Caco-2 (cell line): ENCODE measurements around the gene OR7D2. TPM values are rescaled to one million over a fixed set of nuclear protein-coding genes. Genes with fewer than 3 reads are reported as not detected.

ENCODE experiments used
- BruUV-seq: library from RNA; stranded (reverse); fragments of 400-500 nt; replicated peaks from 2 replicates; lab custom pipeline; 2021; lab: Mats Ljungman, UMichigan
- CTCF ChIA-PET: fragments of 300-600 bp; sonication (Branson Sonifier 250); formaldehyde crosslinking; loops from one replicate; lab custom pipeline; 2022; ENCODE audit warnings: antibody characterized with exemption; lab: Charles Lee
- POLR2A ChIA-PET: fragments of 300-600 bp; sonication (Branson Sonifier 250); formaldehyde crosslinking; loops from one replicate; lab custom pipeline; 2022; ENCODE audit warnings: antibody characterized with exemption; lab: Charles Lee
- DNase-seq, 2 experiments: peaks; one replicate each; pipeline versions ENCODE4 v3.0.0 to v3.0.0-alpha.2; 2020 to 2022
- H3K27me3 ChIP-seq: replicated peaks from 2 replicates; pipeline ENCODE4 v1.6.0; 2011; ENCODE audit warnings: low read length; ENCODE audit not compliant: control insufficient read depth, insufficient read depth
- H3K36me3 ChIP-seq: 2 replicates; pipeline ENCODE4 v1.5.1; 2011; ENCODE audit warnings: low read length; ENCODE audit not compliant: control insufficient read depth, insufficient read depth
- H3K4me1 ChIP-seq: fragments of 250-450 bp; sonication (Bioruptor Pico); 2 replicates; pipeline ENCODE4 v1.5.1; 2020; ENCODE audit warnings: mild to moderate bottlenecking
- H3K4me3 ChIP-seq: 2 replicates; pipeline ENCODE4 v1.5.1; 2011; ENCODE audit warnings: low read depth, mild to moderate bottlenecking, control low read depth, low read length
- H3K9me3 ChIP-seq: fragments of 250-450 bp; sonication (Bioruptor Pico); 2 replicates; pipeline ENCODE4 v1.5.1; 2020; ENCODE audit warnings: mild to moderate bottlenecking, moderate library complexity
- H3K27ac Mint-ChIP-seq: one replicate; pipeline ENCODE4 v1.8.0; 2022; ENCODE audit warnings: mixed read lengths; ENCODE audit not compliant: unreplicated experiment
- H3K27me3 Mint-ChIP-seq: one replicate; pipeline ENCODE4 v1.8.0; 2022; ENCODE audit warnings: mixed read lengths; ENCODE audit not compliant: insufficient read depth, unreplicated experiment
- H3K36me3 Mint-ChIP-seq: one replicate; pipeline ENCODE4 v1.8.0; 2022; ENCODE audit warnings: mild to moderate bottlenecking, mixed read lengths; ENCODE audit not compliant: insufficient read depth, unreplicated experiment
- H3K4me1 Mint-ChIP-seq: one replicate; pipeline ENCODE4 v1.8.0; 2022; ENCODE audit warnings: low read depth, mixed read lengths; ENCODE audit not compliant: unreplicated experiment
- H3K4me3 Mint-ChIP-seq: one replicate; pipeline ENCODE4 v1.8.0; 2022; ENCODE audit warnings: mild to moderate bottlenecking, moderate library complexity, mixed read lengths; ENCODE audit not compliant: unreplicated experiment
- H3K9me3 Mint-ChIP-seq: one replicate; pipeline ENCODE4 v1.8.0; 2022; ENCODE audit warnings: mixed read lengths; ENCODE audit not compliant: unreplicated experiment
- CTCF ChIP-seq, 2 experiments: fragments of 200-600 bp in 1 of 2; IDR thresholded peaks; 1 replicate in 1 of 2; 2 replicates in 1 of 2; pipeline versions ENCODE4 v1.5.1 to v1.8.0; 2011 to 2022; ENCODE audit warnings: antibody characterized with exemption in 1 of 2, control low read depth in 1 of 2, inconsistent platforms in 1 of 2, low read depth in 1 of 2, low read length in 1 of 2, mild to moderate bottlenecking in 1 of 2, moderate library complexity in 1 of 2; ENCODE audit not compliant: insufficient read depth in 1 of 2, severe bottlenecking in 1 of 2, unreplicated experiment in 1 of 2
- intact Hi-C: fragments of 100-400 bp; cut with micrococcal nuclease; formaldehyde crosslinking; loops from one replicate; pipeline ENCODE4 v1.10.0; 2022; ENCODE audit not compliant: unreplicated experiment
- total RNA-seq: library from RNA; stranded (reverse); gene quantifications from 2 replicates; pipeline ENCODE4 v1.2.3, GENCODE V29; 2022

The OR7D2 gene
- total RNA-seq, 1 experiment from 2014 or later, result not detected

GRCh38 chr19:9146882-9147281 lies 31.9 kb upstream of the OR7D2 start:
- CTCF ChIA-PET, result no interaction called here
- Mint-ChIP-seq H3K9me3 (peaks cover 54% of the 10 kb centered on the region), H3K4me3 (no peak overlapping the region), H3K4me1 (no peaks in the 10 kb centered on the region), H3K27ac (no peak overlapping the region), H3K36me3 (peaks cover 78% of the 10 kb centered on the region), H3K27me3 (no peaks in the 10 kb centered on the region)
- POLR2A ChIA-PET, result no interaction called here
- H3K4me1 ChIP-seq, result no peaks in the 10 kb centered on the region
- H3K27me3 ChIP-seq, result no peaks in the 10 kb centered on the region
- DNase-seq, result no peak
- no peak overlapping the region for H3K4me3 ChIP-seq
- BruUV-seq, result no TSS peak
- H3K9me3 ChIP-seq, result peaks cover 45% of the 10 kb centered on the region
- intact Hi-C loops, result no loop called here
- peaks cover 1% of the 10 kb centered on the region for H3K36me3 ChIP-seq
- no peak for TF ChIP-seq CTCF (IDR thresholded peaks at IDR 0.05; ENCODE audit: insufficient read depth in 1 of 2, low read depth in 1 of 2, low read length in 1 of 2, severe bottlenecking in 1 of 2, unreplicated experiment in 1 of 2)

- Mint-ChIP-seq H3K4me1 (no peaks in the 10 kb centered on the region), H3K4me3 (no peak overlapping the region), H3K36me3 (peaks cover 75% of the 10 kb centered on the region), H3K27me3 (no peaks in the 10 kb centered on the region), H3K27ac (no peak overlapping the region), H3K9me3 (peaks cover 59% of the 10 kb centered on the region)
- ChIA-PET POLR2A (no interaction called here), CTCF (no interaction called here)
- Histone ChIP-seq H3K36me3 (peaks cover 1% of the 10 kb centered on the region), H3K27me3 (no peaks in the 10 kb centered on the region), H3K9me3 (peaks cover 53% of the 10 kb centered on the region), H3K4me1 (no peaks in the 10 kb centered on the region), H3K4me3 (no peak overlapping the region)
- no peak for DNase-seq
- intact Hi-C loops, result no loop called here
- no TSS peak for BruUV-seq
- TF ChIP-seq CTCF (IDR thresholded peaks at IDR 0.05; ENCODE audit: insufficient read depth in 1 of 2, low read depth in 1 of 2, low read length in 1 of 2, severe bottlenecking in 1 of 2, unreplicated experiment in 1 of 2), result no peak
Observed at GRCh38 chr19:9148697-9149096, 30.1 kb upstream of the OR7D2 start.

- CTCF ChIA-PET, result no interaction called here
- H3K9me3 ChIP-seq, result peaks cover 47% of the 10 kb centered on the region
- DNase-seq, result no peak
- Mint-ChIP-seq H3K9me3 (peaks cover 59% of the 10 kb centered on the region), H3K27me3 (no peaks in the 10 kb centered on the region), H3K27ac (no peak overlapping the region), H3K4me3 (no peak overlapping the region), H3K36me3 (peaks cover 71% of the 10 kb centered on the region), H3K4me1 (no peaks in the 10 kb centered on the region)
- intact Hi-C loops, result no loop called here
- POLR2A ChIA-PET, result no interaction called here
- H3K36me3 ChIP-seq, result peaks cover 1% of the 10 kb centered on the region
- no peak overlapping the region for H3K4me3 ChIP-seq
- no peaks in the 10 kb centered on the region for H3K4me1 ChIP-seq
- TF ChIP-seq CTCF (IDR thresholded peaks at IDR 0.05; ENCODE audit: insufficient read depth in 1 of 2, low read depth in 1 of 2, low read length in 1 of 2, severe bottlenecking in 1 of 2, unreplicated experiment in 1 of 2), result no peak
- BruUV-seq, result no TSS peak
- no peaks in the 10 kb centered on the region for H3K27me3 ChIP-seq
Observed at GRCh38 chr19:9149997-9150396, 28.8 kb upstream of the OR7D2 start.
